ENCODE measurements around the gene NECTIN4. TPM values are rescaled to one million over a fixed set of nuclear protein-coding genes. Genes with fewer than 3 reads are reported as not detected.

NECTIN4 gene
- total and polyA plus RNA-seq, 3 donors from 2014 or later = 0.63 to 1.3 (median 1.2) TPM

DNA sequence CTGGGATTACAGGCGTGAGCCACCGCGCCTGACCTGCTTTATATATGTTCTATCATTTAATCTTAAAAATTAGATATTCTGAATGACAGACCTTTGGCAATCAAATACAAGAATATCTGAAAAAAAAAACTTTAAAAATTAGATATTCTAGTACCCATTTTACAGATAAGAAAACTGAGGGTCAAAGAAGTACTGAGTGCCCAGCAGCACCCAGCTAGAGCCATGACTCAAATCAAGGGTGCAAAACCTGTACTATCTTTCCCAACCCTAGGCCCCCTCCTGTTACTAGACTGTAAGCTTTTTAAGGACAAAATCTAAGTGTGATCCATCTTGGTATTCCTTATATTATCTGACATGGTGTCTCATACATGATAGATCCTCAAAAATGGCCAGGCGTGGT lies 27.9 kb downstream of the NECTIN4 start:
- DNase-seq = no peak
- Histone ChIP-seq H3K27me3 (no peaks in the 10 kb centered on the region), H3K27ac (no peak overlapping the region), H3K9me3 (no peaks in the 10 kb centered on the region), H3K4me1 (no peaks in the 10 kb centered on the region), H3K4me3 (no peak overlapping the region), H3K36me3 (ENCODE audit: low read depth, missing control alignments) (no peaks in the 10 kb centered on the region)
- intact Hi-C loops (cut with DNase I; ENCODE audit: low total_unique reads) = no loop called here
- TF ChIP-seq, protein P1, sequence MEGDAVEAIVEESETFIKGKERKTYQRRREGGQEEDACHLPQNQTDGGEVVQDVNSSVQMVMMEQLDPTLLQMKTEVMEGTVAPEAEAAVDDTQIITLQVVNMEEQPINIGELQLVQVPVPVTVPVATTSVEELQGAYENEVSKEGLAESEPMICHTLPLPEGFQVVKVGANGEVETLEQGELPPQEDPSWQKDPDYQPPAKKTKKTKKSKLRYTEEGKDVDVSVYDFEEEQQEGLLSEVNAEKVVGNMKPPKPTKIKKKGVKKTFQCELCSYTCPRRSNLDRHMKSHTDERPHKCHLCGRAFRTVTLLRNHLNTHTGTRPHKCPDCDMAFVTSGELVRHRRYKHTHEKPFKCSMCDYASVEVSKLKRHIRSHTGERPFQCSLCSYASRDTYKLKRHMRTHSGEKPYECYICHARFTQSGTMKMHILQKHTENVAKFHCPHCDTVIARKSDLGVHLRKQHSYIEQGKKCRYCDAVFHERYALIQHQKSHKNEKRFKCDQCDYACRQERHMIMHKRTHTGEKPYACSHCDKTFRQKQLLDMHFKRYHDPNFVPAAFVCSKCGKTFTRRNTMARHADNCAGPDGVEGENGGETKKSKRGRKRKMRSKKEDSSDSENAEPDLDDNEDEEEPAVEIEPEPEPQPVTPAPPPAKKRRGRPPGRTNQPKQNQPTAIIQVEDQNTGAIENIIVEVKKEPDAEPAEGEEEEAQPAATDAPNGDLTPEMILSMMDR (IDR thresholded peaks at IDR 0.05) = no peak
- TF ChIP-seq POLR2A (IDR thresholded peaks at IDR 0.05) = no peak
- 94 to 96% methylated on average over 4 of the region's 4 CpGs for WGBS, 2 donors

DNA sequence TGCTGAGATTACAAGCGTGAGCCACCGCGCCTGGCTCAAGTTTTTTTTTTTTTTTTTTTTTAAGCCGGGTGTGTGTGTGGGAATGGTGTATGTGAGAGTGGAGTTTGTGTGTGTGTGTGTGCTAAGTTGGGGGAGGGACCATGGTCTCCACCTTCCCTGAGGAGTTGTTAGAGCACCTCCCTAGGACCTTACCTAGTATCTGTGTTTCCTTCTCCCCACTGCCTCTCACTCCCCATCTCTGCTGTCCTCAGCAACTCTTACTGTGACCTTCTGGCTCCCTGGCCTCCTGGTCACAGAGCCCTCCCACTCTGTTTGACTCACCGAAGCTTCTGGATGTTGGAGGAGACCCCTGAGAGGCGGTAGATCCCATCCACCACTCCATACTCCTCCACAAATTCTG lies 30.1 kb downstream of the NECTIN4 start:
- TF ChIP-seq, protein P1 (IDR thresholded peaks at IDR 0.05) = no peak
- TF ChIP-seq POLR2A (IDR thresholded peaks at IDR 0.05) = no peak
- Histone ChIP-seq H3K4me3 (no peak overlapping the region), H3K4me1 (no peaks in the 10 kb centered on the region), H3K27me3 (no peaks in the 10 kb centered on the region), H3K9me3 (no peaks in the 10 kb centered on the region), H3K27ac (no peak overlapping the region), H3K36me3 (ENCODE audit: low read depth, missing control alignments) (no peaks in the 10 kb centered on the region)
- intact Hi-C loops (cut with DNase I; ENCODE audit: low total_unique reads) = no loop called here
- WGBS, 2 donors = 62 to 79% methylated on average over 6 of the region's 6 CpGs
- DNase-seq = no peak

DNA sequence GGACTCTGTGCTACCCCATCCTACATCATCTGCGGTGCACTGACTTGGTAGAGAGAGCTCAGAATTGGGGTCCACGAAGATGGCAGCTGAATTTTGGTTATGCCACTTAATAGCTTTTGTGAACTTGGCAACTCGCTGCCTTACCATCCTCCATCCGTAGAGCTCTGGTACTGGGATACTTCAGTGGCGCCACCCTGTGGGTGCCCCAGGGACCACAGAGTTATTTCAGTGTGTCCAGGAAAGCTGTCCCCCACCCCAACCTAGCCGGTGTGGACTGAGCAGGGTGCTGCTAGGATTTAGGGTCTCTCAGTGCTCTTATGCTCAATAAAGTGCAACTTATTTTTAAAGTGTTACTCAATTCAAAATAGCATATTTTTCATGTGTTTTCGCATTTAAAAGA lies 34.6 kb downstream of the NECTIN4 start:
- TF ChIP-seq, protein P1 (IDR thresholded peaks at IDR 0.05) = peak in 1 of 3 experiments; percentile 17
- TF ChIP-seq POLR2A (IDR thresholded peaks at IDR 0.05) = no peak
- Histone ChIP-seq H3K36me3 (ENCODE audit: low read depth, missing control alignments) (no peaks in the 10 kb centered on the region), H3K4me1 (no peaks in the 10 kb centered on the region), H3K27ac (no peak overlapping the region), H3K4me3 (no peak overlapping the region), H3K9me3 (no peaks in the 10 kb centered on the region), H3K27me3 (no peaks in the 10 kb centered on the region)
- 81 to 93% methylated on average over 7 of the region's 7 CpGs for WGBS, 2 donors
- intact Hi-C loops (cut with DNase I; ENCODE audit: low total_unique reads) = no loop called here
- DNase-seq = no peak

DNA sequence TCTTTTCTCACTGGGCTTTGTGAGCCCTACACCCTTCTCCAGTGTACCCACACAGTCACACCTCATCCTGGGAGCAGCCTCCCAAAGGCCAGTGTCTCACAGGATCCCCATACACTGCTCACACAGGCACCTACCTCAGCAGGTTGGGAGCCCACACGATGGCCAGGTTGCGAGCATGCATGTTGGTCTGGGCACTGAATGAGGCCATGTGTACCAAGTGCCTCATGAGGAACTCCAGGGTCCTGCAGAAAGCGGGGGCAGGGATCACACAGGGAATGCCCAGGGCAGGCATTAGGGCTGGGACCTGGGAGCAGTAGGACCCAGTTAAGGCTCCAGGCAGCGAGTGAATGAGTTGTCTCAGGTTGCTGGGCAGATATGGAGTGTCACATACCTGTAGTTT lies 35.1 kb downstream of the NECTIN4 start:
- intact Hi-C loops (cut with DNase I; ENCODE audit: low total_unique reads) = no loop called here
- 76 to 92% methylated on average over 2 to 4 of the region's 4 CpGs for WGBS, 2 donors
- no peaks in the 10 kb centered on the region for H3K9me3 ChIP-seq
- no peak overlapping the region for H3K27ac ChIP-seq
- DNase-seq = no peak
- H3K4me3 ChIP-seq = no peak overlapping the region
- H3K27me3 ChIP-seq = no peaks in the 10 kb centered on the region
- H3K4me1 ChIP-seq = no peaks in the 10 kb centered on the region
- no peaks in the 10 kb centered on the region for H3K36me3 ChIP-seq (ENCODE audit: low read depth, missing control alignments)
- no peak for TF ChIP-seq POLR2A (IDR thresholded peaks at IDR 0.05)
- TF ChIP-seq, protein P1 (IDR thresholded peaks at IDR 0.05) = no peak

DNA sequence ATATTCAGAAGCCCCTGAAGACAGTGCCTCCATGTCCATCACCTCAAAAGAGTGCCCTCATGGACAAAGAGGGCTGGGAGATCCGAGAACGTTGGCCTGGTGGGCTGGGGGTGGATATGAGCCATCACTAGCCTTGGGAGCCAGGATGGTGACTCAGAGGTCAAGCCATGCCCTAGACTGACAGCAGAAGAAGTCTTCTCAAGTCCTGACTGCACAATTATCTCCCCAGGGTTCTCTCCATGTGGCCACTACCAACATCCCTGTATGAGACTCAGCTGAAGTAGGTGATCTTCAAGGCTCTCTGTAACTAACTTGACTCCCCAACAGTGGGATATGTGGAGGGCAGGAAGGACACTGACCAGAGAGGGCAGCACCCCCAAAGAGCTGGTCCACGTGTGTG lies 36.5 kb downstream of the NECTIN4 start:
- TF ChIP-seq, protein P1 (IDR thresholded peaks at IDR 0.05) = no peak
- Histone ChIP-seq H3K27me3 (no peaks in the 10 kb centered on the region), H3K4me1 (no peaks in the 10 kb centered on the region), H3K36me3 (ENCODE audit: low read depth, missing control alignments) (no peaks in the 10 kb centered on the region), H3K27ac (no peak overlapping the region), H3K4me3 (no peak overlapping the region), H3K9me3 (no peaks in the 10 kb centered on the region)
- 68 to 83% methylated on average over 3 of the region's 3 CpGs for WGBS, 2 donors
- DNase-seq = no peak
- intact Hi-C loops (cut with DNase I; ENCODE audit: low total_unique reads) = no loop called here
